ENCODE results near the gene RAB33A. TPM values are rescaled to one million over a fixed set of nuclear protein-coding genes. Genes with fewer than 3 reads are reported as not detected.

Gene RAB33A
- total and polyA plus RNA-seq, 2 of the 4 experiments (the other 2 are of a cell fraction): 1.6 to 1.8 TPM

GRCh38 chrX:130196466-130196865, 24.7 kb downstream of the RAB33A start:
- POLR2A ChIA-PET (ENCODE audit: unreplicated experiment): no interaction called here
- no peak overlapping the region for H2BK15ac ChIP-seq (ENCODE audit: low read depth, low read length)

More at GRCh38 chrX:130196466-130196865, 24.7 kb downstream of the RAB33A start:
- H2AFZ ChIP-seq (replicated peaks; ENCODE audit: low read length, poor library complexity): no peak overlapping the region
- no peak overlapping the region for H3K23ac ChIP-seq (ENCODE audit: low read depth, low read length)
- H4K8ac ChIP-seq (ENCODE audit: low read depth in 2 of 2, low read length in 2 of 2): no peak overlapping the region
- intact Hi-C loops (cut with micrococcal nuclease): no loop called here
- H3K4ac ChIP-seq (ENCODE audit: low read depth, low read length): no peak overlapping the region
- H3K18ac ChIP-seq (ENCODE audit: low read depth, low read length): no peak overlapping the region
- no peaks in the 10 kb centered on the region for H3K4me1 ChIP-seq (ENCODE audit: control insufficient read depth, insufficient read depth, low read length)
- no peaks in the 10 kb centered on the region for H4K20me1 ChIP-seq (ENCODE audit: insufficient read depth, low read length)
- H3K27ac ChIP-seq (ENCODE audit: insufficient read depth, low read length): no peak overlapping the region
- dilution Hi-C loops (cut with HindIII; ENCODE audit: low sequenced_read_pairs, unreplicated experiment): no loop called here
- H3K36me3 ChIP-seq (ENCODE audit: control insufficient read depth, insufficient read depth, low read length): no peaks in the 10 kb centered on the region
- no peaks in the 10 kb centered on the region for H3K9me3 ChIP-seq (ENCODE audit: control insufficient read depth, insufficient read depth, low read length)
- CTCF ChIA-PET: no interaction called here
- H3K56ac ChIP-seq (ENCODE audit: extremely low read depth, insufficient read depth, low read length): no peak overlapping the region
- H4K91ac ChIP-seq (ENCODE audit: insufficient read depth, low read depth, low read length): no peak overlapping the region
- no peak for DNase-seq
- in situ Hi-C loops (cut with MboI; ENCODE audit: low sequenced_read_pairs): loop anchor here (25.0 kb wide), 1 partner anchor 584 kb away; no protein-coding TSS in a partner anchor
- no peaks in the 10 kb centered on the region for H3K79me1 ChIP-seq (ENCODE audit: low read depth in 1 of 2, low read length in 2 of 2)
- H2BK5ac ChIP-seq (ENCODE audit: low read depth, low read length, poor library complexity, severe bottlenecking): no peak overlapping the region
- no peak for TF ChIP-seq FOS (IDR thresholded peaks at IDR 0.05; ENCODE audit: low read depth, low read length)
- TF ChIP-seq, protein P1, sequence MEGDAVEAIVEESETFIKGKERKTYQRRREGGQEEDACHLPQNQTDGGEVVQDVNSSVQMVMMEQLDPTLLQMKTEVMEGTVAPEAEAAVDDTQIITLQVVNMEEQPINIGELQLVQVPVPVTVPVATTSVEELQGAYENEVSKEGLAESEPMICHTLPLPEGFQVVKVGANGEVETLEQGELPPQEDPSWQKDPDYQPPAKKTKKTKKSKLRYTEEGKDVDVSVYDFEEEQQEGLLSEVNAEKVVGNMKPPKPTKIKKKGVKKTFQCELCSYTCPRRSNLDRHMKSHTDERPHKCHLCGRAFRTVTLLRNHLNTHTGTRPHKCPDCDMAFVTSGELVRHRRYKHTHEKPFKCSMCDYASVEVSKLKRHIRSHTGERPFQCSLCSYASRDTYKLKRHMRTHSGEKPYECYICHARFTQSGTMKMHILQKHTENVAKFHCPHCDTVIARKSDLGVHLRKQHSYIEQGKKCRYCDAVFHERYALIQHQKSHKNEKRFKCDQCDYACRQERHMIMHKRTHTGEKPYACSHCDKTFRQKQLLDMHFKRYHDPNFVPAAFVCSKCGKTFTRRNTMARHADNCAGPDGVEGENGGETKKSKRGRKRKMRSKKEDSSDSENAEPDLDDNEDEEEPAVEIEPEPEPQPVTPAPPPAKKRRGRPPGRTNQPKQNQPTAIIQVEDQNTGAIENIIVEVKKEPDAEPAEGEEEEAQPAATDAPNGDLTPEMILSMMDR (conservative IDR thresholded peaks at IDR 0.05; ENCODE audit: low read depth, low read length): no peak
- TF ChIP-seq CEBPB (IDR thresholded peaks at IDR 0.05; ENCODE audit: low read depth, low read length): no peak
- TF ChIP-seq POLR2A (IDR thresholded peaks at IDR 0.05; ENCODE audit: low read depth, low read length): no peak
- TF ChIP-seq MXI1 (IDR thresholded peaks at IDR 0.05; ENCODE audit: borderline replicate concordance, low read depth, low read length): no peak
- no peak for TF ChIP-seq BHLHE40 (IDR thresholded peaks at IDR 0.05; ENCODE audit: low read depth, low read length)
- BruUV-seq (replicated peaks): no TSS peak
- no peak overlapping the region for H3K4me2 ChIP-seq (ENCODE audit: low read depth, low read length)
- H3K4me3 ChIP-seq (ENCODE audit: insufficient read depth, low read depth, low read length): no peak overlapping the region
- no peaks in the 10 kb centered on the region; the same call in 1 of the 2 replicates for H3K27me3 ChIP-seq (ENCODE audit: control insufficient read depth, insufficient read depth, low read length)
- no peak overlapping the region for H4K5ac ChIP-seq (ENCODE audit: low read depth, low read length)
- no peak overlapping the region for H3K9ac ChIP-seq (ENCODE audit: low read depth, low read length)
- WGBS, 2 experiments (ENCODE audit: extremely low coverage in 2 of 2, insufficient read length in 1 of 2): 50% methylated on average over 1 of the region's 7 CpGs; no CpG with 5 or more reads in 1 of the 2 experiments
- ATAC-seq (ENCODE audit: low read depth): no peak
- H3K14ac ChIP-seq (replicated peaks; ENCODE audit: low read depth, low read length): no peak overlapping the region
- H2AK9ac ChIP-seq (replicated peaks; ENCODE audit: low read depth, low read length, poor library complexity): no peak overlapping the region
- H3K9me1 ChIP-seq (ENCODE audit: insufficient read depth, low read length): no peaks in the 10 kb centered on the region
- no peak overlapping the region for H2BK120ac ChIP-seq (ENCODE audit: low read depth, low read length)
- H2BK20ac ChIP-seq (ENCODE audit: low read depth, low read length): no peak overlapping the region
- H2AK5ac ChIP-seq (ENCODE audit: low read depth, low read length): no peak overlapping the region

All from IMR-90 (cell line).